WERI-Rb-1 (cell line): ENCODE data around the gene COL4A1.

Experiments
- DNase-seq: peaks from one replicate; pipeline ENCODE4 v3.0.0-alpha.2; 2020
- H3K27ac ChIP-seq: fragments of 250-450 bp; sonication (Bioruptor Pico); 2 replicates; pipeline ENCODE4 v1.5.1; 2020; ENCODE audit warnings: mild to moderate bottlenecking, moderate library complexity
- H3K27me3 ChIP-seq: fragments of 250-450 bp; sonication (Bioruptor Pico); 2 replicates; pipeline ENCODE4 v1.5.1; 2021; ENCODE audit warnings: mild to moderate bottlenecking, low read depth, moderate library complexity; ENCODE audit not compliant: insufficient read depth, severe bottlenecking
- H3K36me3 ChIP-seq: fragments of 250-450 bp; sonication (Bioruptor Pico); 2 replicates; pipeline ENCODE4 v1.5.1; 2020; ENCODE audit warnings: mild to moderate bottlenecking, moderate library complexity
- H3K4me3 ChIP-seq: 2 replicates; pipeline ENCODE4 v1.5.1; 2011; ENCODE audit warnings: low read depth, mild to moderate bottlenecking, control low read depth, low read length
- H3K9me3 ChIP-seq: fragments of 250-450 bp; sonication (Bioruptor Pico); 2 replicates; pipeline ENCODE4 v1.5.1; 2021; ENCODE audit warnings: mild to moderate bottlenecking, moderate library complexity; ENCODE audit not compliant: severe bottlenecking
- CTCF ChIP-seq: IDR thresholded peaks from 2 replicates; pipeline ENCODE4 v1.5.1; 2011; ENCODE audit warnings: low read depth, mild to moderate bottlenecking, control low read depth, inconsistent platforms, low read length

The COL4A1 gene

GRCh38 chr13:110124201-110124940 is 182.6 kb downstream of the COL4A1 start:
- DNase-seq = peak; percentile 56
- Histone ChIP-seq H3K27ac (no peak overlapping the region), H3K4me3 (no peak overlapping the region), H3K9me3 (peaks cover 2% of the 10 kb centered on the region), H3K36me3 (no peaks in the 10 kb centered on the region), H3K27me3 (no peaks in the 10 kb centered on the region)
- TF ChIP-seq CTCF = no peak

- H3K4me3 ChIP-seq = no peak overlapping the region
- no peak overlapping the region for H3K27ac ChIP-seq
- TF ChIP-seq CTCF = no peak
- no peak for DNase-seq
- peaks cover 2% of the 10 kb centered on the region for H3K9me3 ChIP-seq
- no peaks in the 10 kb centered on the region for H3K36me3 ChIP-seq
- H3K27me3 ChIP-seq = no peaks in the 10 kb centered on the region
Observed at GRCh38 chr13:110123041-110123809, 183.7 kb downstream of the COL4A1 start.

- TF ChIP-seq CTCF = no peak
- DNase-seq = no peak
- Histone ChIP-seq H3K36me3 (no peaks in the 10 kb centered on the region), H3K27me3 (no peaks in the 10 kb centered on the region), H3K9me3 (peaks cover 2% of the 10 kb centered on the region), H3K4me3 (no peak overlapping the region), H3K27ac (no peak overlapping the region)
Observed at GRCh38 chr13:110121422-110122083, 185.4 kb downstream of the COL4A1 start.

GRCh38 chr13:110119935-110120905 is 186.7 kb downstream of the COL4A1 start:
- no peaks in the 10 kb centered on the region for H3K27me3 ChIP-seq
- no peak for TF ChIP-seq CTCF
- no peak overlapping the region for H3K27ac ChIP-seq
- DNase-seq = no peak
- H3K9me3 ChIP-seq = peaks cover 2% of the 10 kb centered on the region
- no peaks in the 10 kb centered on the region for H3K36me3 ChIP-seq
- H3K4me3 ChIP-seq = no peak overlapping the region

- no peak overlapping the region for H3K4me3 ChIP-seq
- H3K27ac ChIP-seq = no peak overlapping the region
- no peaks in the 10 kb centered on the region for H3K36me3 ChIP-seq
- no peak for TF ChIP-seq CTCF
- H3K9me3 ChIP-seq = peaks cover 2% of the 10 kb centered on the region
- no peak for DNase-seq
- H3K27me3 ChIP-seq = peaks cover 2% of the 10 kb centered on the region
Observed at GRCh38 chr13:110118106-110118505, 188.9 kb downstream of the COL4A1 start.
